ENCODE results near the gene C9orf40.

- TF ChIP-seq, protein P1, sequence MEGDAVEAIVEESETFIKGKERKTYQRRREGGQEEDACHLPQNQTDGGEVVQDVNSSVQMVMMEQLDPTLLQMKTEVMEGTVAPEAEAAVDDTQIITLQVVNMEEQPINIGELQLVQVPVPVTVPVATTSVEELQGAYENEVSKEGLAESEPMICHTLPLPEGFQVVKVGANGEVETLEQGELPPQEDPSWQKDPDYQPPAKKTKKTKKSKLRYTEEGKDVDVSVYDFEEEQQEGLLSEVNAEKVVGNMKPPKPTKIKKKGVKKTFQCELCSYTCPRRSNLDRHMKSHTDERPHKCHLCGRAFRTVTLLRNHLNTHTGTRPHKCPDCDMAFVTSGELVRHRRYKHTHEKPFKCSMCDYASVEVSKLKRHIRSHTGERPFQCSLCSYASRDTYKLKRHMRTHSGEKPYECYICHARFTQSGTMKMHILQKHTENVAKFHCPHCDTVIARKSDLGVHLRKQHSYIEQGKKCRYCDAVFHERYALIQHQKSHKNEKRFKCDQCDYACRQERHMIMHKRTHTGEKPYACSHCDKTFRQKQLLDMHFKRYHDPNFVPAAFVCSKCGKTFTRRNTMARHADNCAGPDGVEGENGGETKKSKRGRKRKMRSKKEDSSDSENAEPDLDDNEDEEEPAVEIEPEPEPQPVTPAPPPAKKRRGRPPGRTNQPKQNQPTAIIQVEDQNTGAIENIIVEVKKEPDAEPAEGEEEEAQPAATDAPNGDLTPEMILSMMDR (IDR thresholded peaks at IDR 0.05): no peak
- no peak for TF ChIP-seq POLR2A (IDR thresholded peaks at IDR 0.05)
These were observed 27.1 kb upstream of the C9orf40 start for GRCh38 chr9:74979844-74980243.
